ENCODE data around the gene UBL7. TPM values are rescaled to one million over a fixed set of nuclear protein-coding genes. Genes with fewer than 3 reads are reported as not detected.

UBL7 gene
- total RNA-seq, 1 donor from 2014 or later: 50.1 TPM

- peaks cover 30% of the 10 kb centered on the region for H3K4me1 Mint-ChIP-seq
- no peaks in the 10 kb centered on the region for H3K27me3 Mint-ChIP-seq (ENCODE audit: low read depth)
- no peak overlapping the region for H3K4me3 Mint-ChIP-seq
- no peaks in the 10 kb centered on the region for H3K9me3 Mint-ChIP-seq
- no peak overlapping the region for H3K27ac Mint-ChIP-seq (ENCODE audit: unreplicated experiment)
- H3K36me3 Mint-ChIP-seq (ENCODE audit: low read depth): peaks cover 5% of the 10 kb centered on the region
- TF ChIP-seq CTCF (conservative IDR thresholded peaks at IDR 0.05): no peak
- no peak for DNase-seq (ENCODE audit: low read depth, low spot score)
These were observed 11.2 kb downstream of the UBL7 start for GRCh38 chr15:74449643-74450205.

GRCh38 chr15:74449095-74449494 is 11.9 kb downstream of the UBL7 start:
- Mint-ChIP-seq H3K27ac (ENCODE audit: unreplicated experiment) (no peak overlapping the region), H3K36me3 (ENCODE audit: low read depth) (peaks cover 5% of the 10 kb centered on the region), H3K9me3 (no peaks in the 10 kb centered on the region), H3K4me1 (peaks cover 23% of the 10 kb centered on the region), H3K27me3 (ENCODE audit: low read depth) (no peaks in the 10 kb centered on the region), H3K4me3 (no peak overlapping the region)
- no peak for TF ChIP-seq CTCF (conservative IDR thresholded peaks at IDR 0.05)
- no peak for DNase-seq (ENCODE audit: low read depth, low spot score)

- peaks cover 14% of the 10 kb centered on the region for H3K4me1 Mint-ChIP-seq
- no peak for DNase-seq (ENCODE audit: low read depth, low spot score)
These were observed 14.9 kb downstream of the UBL7 start for GRCh38 chr15:74445816-74446763.

GRCh38 chr15:74444106-74445062 is 16.6 kb downstream of the UBL7 start:
- H3K27ac Mint-ChIP-seq (ENCODE audit: unreplicated experiment): no peak overlapping the region
- H3K4me1 Mint-ChIP-seq: peaks cover 14% of the 10 kb centered on the region
- DNase-seq (ENCODE audit: low read depth, low spot score): no peak
- H3K27me3 Mint-ChIP-seq (ENCODE audit: low read depth): no peaks in the 10 kb centered on the region
- TF ChIP-seq CTCF (conservative IDR thresholded peaks at IDR 0.05): no peak
- no peak overlapping the region for H3K4me3 Mint-ChIP-seq
- no peaks in the 10 kb centered on the region for H3K9me3 Mint-ChIP-seq
- H3K36me3 Mint-ChIP-seq (ENCODE audit: low read depth): peaks cover 5% of the 10 kb centered on the region

More at GRCh38 chr15:74445816-74446763, 14.9 kb downstream of the UBL7 start:
- TF ChIP-seq CTCF (conservative IDR thresholded peaks at IDR 0.05): no peak
- H3K4me3 Mint-ChIP-seq: no peak overlapping the region
- H3K27ac Mint-ChIP-seq (ENCODE audit: unreplicated experiment): no peak overlapping the region
- no peaks in the 10 kb centered on the region for H3K27me3 Mint-ChIP-seq (ENCODE audit: low read depth)
- H3K36me3 Mint-ChIP-seq (ENCODE audit: low read depth): peaks cover 5% of the 10 kb centered on the region
- no peaks in the 10 kb centered on the region for H3K9me3 Mint-ChIP-seq
